HepG2 (cell line): Measurements from ENCODE around the gene SLC25A33. TPM values are rescaled to one million over a fixed set of nuclear protein-coding genes. Genes with fewer than 3 reads are reported as not detected.

Experiments used
- AGO1 ChIP-seq: fragments of 200-400 bp; formaldehyde crosslinking; IDR thresholded peaks from 2 replicates; pipeline ENCODE4 v1.6.1; 2017; ENCODE audit warnings: mild to moderate bottlenecking, low read depth, low read length, moderate library complexity; ENCODE audit not compliant: poor library complexity, severe bottlenecking
- BHLHE40 ChIP-seq: IDR thresholded peaks from 2 replicates; pipeline ENCODE4 v1.6.1; 2011; ENCODE audit warnings: low read length, improper control_type of control experiment
- BRCA1 ChIP-seq: sonication (generic); formaldehyde crosslinking; IDR thresholded peaks from 2 replicates; pipeline ENCODE4 v1.4.0; 2020; ENCODE audit warnings: missing genetic modification reagents
- ERF ChIP-seq: IDR thresholded peaks from 2 replicates; pipeline ENCODE4 v1.6.1; 2018; ENCODE audit warnings: missing biosample characterization, missing genetic modification reagents
- GLI4 ChIP-seq: sonication (generic); formaldehyde crosslinking; IDR thresholded peaks from 2 replicates; pipeline ENCODE4 v1.5.1; 2020; ENCODE audit warnings: missing genetic modification reagents, mild to moderate bottlenecking, moderate library complexity, borderline replicate concordance
- HIVEP1 ChIP-seq: sonication (generic); formaldehyde crosslinking; IDR thresholded peaks from 2 replicates; pipeline ENCODE4 v1.4.0; 2020; ENCODE audit warnings: mild to moderate bottlenecking, missing genetic modification reagents
- KLF12 ChIP-seq: sonication (generic); formaldehyde crosslinking; IDR thresholded peaks from 2 replicates; pipeline ENCODE4 v1.4.0; 2020; ENCODE audit warnings: missing genetic modification reagents, borderline replicate concordance
- KLF16 ChIP-seq, 2 experiments: sonication (generic) in 1 of 2; formaldehyde crosslinking in 1 of 2; IDR thresholded peaks; 2 replicates each; pipeline versions ENCODE4 v1.6.1 to v1.8.0; 2016 to 2023; ENCODE audit warnings: missing genetic modification reagents in 2 of 2, missing compliant biosample characterization in 1 of 2
- NFIC ChIP-seq: IDR thresholded peaks from 2 replicates; pipeline ENCODE4 v1.6.1; 2012; ENCODE audit warnings: mild to moderate bottlenecking, low read length, inconsistent platforms
- PAF1 ChIP-seq: IDR thresholded peaks from 2 replicates; pipeline ENCODE4 v1.6.1; 2016; ENCODE audit warnings: missing genetic modification reagents, missing compliant biosample characterization
- PTBP1 ChIP-seq: fragments of 200-400 bp; formaldehyde crosslinking; IDR thresholded peaks from 2 replicates; pipeline ENCODE4 v1.6.1; 2018; ENCODE audit warnings: low read length, low read depth; ENCODE audit not compliant: poor library complexity, severe bottlenecking
- REL ChIP-seq: sonication (generic); formaldehyde crosslinking; conservative IDR thresholded peaks from 2 replicates; pipeline ENCODE4 v1.8.0; 2022; ENCODE audit warnings: mild to moderate bottlenecking, missing genetic modification reagents, moderate library complexity
- SMAD9 ChIP-seq: sonication (generic); formaldehyde crosslinking; IDR thresholded peaks from 2 replicates; pipeline ENCODE4 v1.5.1; 2020; ENCODE audit warnings: mild to moderate bottlenecking, missing genetic modification reagents
- SP4 ChIP-seq: sonication (generic); formaldehyde crosslinking; IDR thresholded peaks from 2 replicates; pipeline ENCODE4 v1.8.1; 2023; ENCODE audit warnings: mild to moderate bottlenecking, missing genetic modification reagents
- TBP ChIP-seq: sonication (generic); formaldehyde crosslinking; IDR thresholded peaks from 2 replicates; pipeline ENCODE4 v1.5.0; 2020; ENCODE audit warnings: missing genetic modification reagents
- TBX2 ChIP-seq: sonication (generic); formaldehyde crosslinking; IDR thresholded peaks from 2 replicates; pipeline ENCODE4 v1.5.0; 2020; ENCODE audit warnings: missing genetic modification reagents, mild to moderate bottlenecking, borderline replicate concordance
- TMF1 ChIP-seq: sonication (generic); formaldehyde crosslinking; IDR thresholded peaks from 2 replicates; pipeline ENCODE4 v1.8.1; 2022; ENCODE audit warnings: low read depth, missing genetic modification reagents
- ZBTB38 ChIP-seq: sonication (generic); formaldehyde crosslinking; IDR thresholded peaks from 2 replicates; pipeline ENCODE4 v1.5.1; 2020; ENCODE audit warnings: mild to moderate bottlenecking, missing genetic modification reagents
- ZBTB8A ChIP-seq: sonication (generic); formaldehyde crosslinking; IDR thresholded peaks from 2 replicates; pipeline ENCODE4 v1.4.0; 2020; ENCODE audit warnings: mild to moderate bottlenecking, low read depth, missing genetic modification reagents, borderline replicate concordance
- ZNF33A ChIP-seq: sonication (generic); formaldehyde crosslinking; IDR thresholded peaks from 2 replicates; pipeline ENCODE4 v1.5.1; 2020; ENCODE audit warnings: missing genetic modification reagents, mild to moderate bottlenecking, moderate library complexity, borderline replicate concordance
- ZNF496 ChIP-seq: sonication (generic); formaldehyde crosslinking; IDR thresholded peaks from 2 replicates; pipeline ENCODE4 v1.8.1; 2023; ENCODE audit warnings: mild to moderate bottlenecking, moderate library complexity, missing genetic modification reagents; ENCODE audit not compliant: insufficient replicate concordance
- ZNF543 ChIP-seq: sonication (generic); formaldehyde crosslinking; IDR thresholded peaks from 2 replicates; pipeline ENCODE4 v1.4.0; 2020; ENCODE audit warnings: mild to moderate bottlenecking, missing genetic modification reagents
- ZNF652 ChIP-seq: IDR thresholded peaks from 2 replicates; pipeline ENCODE4 v1.6.1; 2016; ENCODE audit warnings: low read depth, borderline replicate concordance
- polyA plus RNA-seq, 8 experiments: library from polyadenylated mRNA; depleted of rRNA in 3 of 8; stranded (reverse) in 7 of 8; unstranded in 1 of 8; fragments of >200 nt; fragmentation: Illumina TruSeq in 4 of 8; extraction: Trizol in 4 of 8; gene quantifications; 2 replicates each; pipeline versions ENCODE4 v1.2.1 to v1.2.3, GENCODE V29; 2011 to 2016; ENCODE audit warnings: low read depth in 4 of 8, missing spikeins in 1 of 8, mixed read lengths in 1 of 8; ENCODE audit not compliant: insufficient read depth in 1 of 8
- total RNA-seq, 5 experiments: library from RNA; depleted of rRNA; stranded (reverse); fragments of >200 nt; fragmentation: Illumina TruSeq; extraction: Trizol; gene quantifications; 2 replicates each; pipeline ENCODE4 v1.2.3, GENCODE V29; 2016; ENCODE audit warnings: low read depth in 1 of 5
- TF ChIP-seq, protein P1 (sequence below): IDR thresholded peaks from 2 replicates; pipeline ENCODE4 v1.6.1; 2016
- TF ChIP-seq, protein P2 (sequence below): fragments of 450-650 bp; IDR thresholded peaks from 2 replicates; pipeline ENCODE4 v1.6.1; 2016
- TF ChIP-seq, protein P3 (sequence below): IDR thresholded peaks from 2 replicates; pipeline ENCODE4 v1.6.1; 2016
- TF ChIP-seq, protein P4 (sequence below): sonication (generic); formaldehyde crosslinking; conservative IDR thresholded peaks from 2 replicates; pipeline ENCODE4 v1.4.0; 2020; ENCODE audit warnings: missing genetic modification reagents

Gene SLC25A33
- total and polyA plus RNA-seq, 2 of the 13 experiments (the other 11 are each of a cell fraction or from before 2014, with no cell fraction given) = 15.4 to 50.3 TPM

DNA sequence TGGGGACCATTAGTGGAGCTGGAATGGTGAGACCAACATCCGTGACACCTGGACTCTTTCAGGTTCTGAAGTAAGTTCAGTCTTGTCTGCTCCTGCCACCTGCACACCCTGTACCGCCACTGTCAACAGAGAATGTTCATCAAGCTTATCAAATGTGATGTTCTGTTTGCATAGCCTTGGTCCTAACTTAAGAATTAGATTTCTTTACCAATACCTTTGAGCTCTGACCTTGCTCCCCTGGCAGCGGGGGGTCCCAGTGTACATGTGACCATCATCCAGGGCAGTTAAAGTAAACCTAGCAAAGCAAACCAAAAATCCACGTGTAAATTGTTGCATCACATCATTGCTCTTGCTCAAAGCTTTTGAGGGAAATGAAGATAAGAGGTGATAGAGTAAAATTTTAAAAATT, 14.5 kb downstream of the SLC25A33 start (continued):
- TF ChIP-seq TBX2 (CRISPR knock-in tag) (peak; percentile 99), ERF (CRISPR knock-in tag) (peak; percentile 92), KLF12 (CRISPR knock-in tag) (no peak), ZNF652 (CRISPR knock-in tag) (peak; percentile 42; the same call in 1 of the 2 replicates), AGO1 (no peak), SMAD9 (CRISPR knock-in tag) (peak; percentile 67; the same call in 1 of the 2 replicates), HIVEP1 (CRISPR knock-in tag) (peak; percentile 33; the same call in 1 of the 2 replicates), ZNF33A (CRISPR knock-in tag) (no peak), ZBTB8A (CRISPR knock-in tag) (no peak), NFIC (peak; percentile 96), GLI4 (CRISPR knock-in tag) (no peak; the same call in 1 of the 2 replicates), TMF1 (CRISPR knock-in tag) (peak; percentile 72; the same call in 1 of the 2 replicates), KLF16 (CRISPR knock-in tag; IDR thresholded peaks at IDR 0.05) (peak in 1 of 2 experiments; percentile 97; a peak in 2 of 4 replicates), BRCA1 (CRISPR knock-in tag) (no peak; the same call in 1 of the 2 replicates), SP4 (CRISPR knock-in tag) (peak; percentile 69; the same call in 1 of the 2 replicates), TBP (no peak), ZNF496 (CRISPR knock-in tag) (no peak), ZNF543 (CRISPR knock-in tag) (no peak), BHLHE40 (0 out of 2 replicates have a peak, but pooled peaks have one; percentile 20), PTBP1 (no peak), ZBTB38 (CRISPR knock-in tag) (no peak; the same call in 1 of the 2 replicates), REL (CRISPR knock-in tag) (no peak), PAF1 (CRISPR knock-in tag) (0 out of 2 replicates have a peak, but pooled peaks have one; percentile 54)
- TF ChIP-seq, protein P1, sequence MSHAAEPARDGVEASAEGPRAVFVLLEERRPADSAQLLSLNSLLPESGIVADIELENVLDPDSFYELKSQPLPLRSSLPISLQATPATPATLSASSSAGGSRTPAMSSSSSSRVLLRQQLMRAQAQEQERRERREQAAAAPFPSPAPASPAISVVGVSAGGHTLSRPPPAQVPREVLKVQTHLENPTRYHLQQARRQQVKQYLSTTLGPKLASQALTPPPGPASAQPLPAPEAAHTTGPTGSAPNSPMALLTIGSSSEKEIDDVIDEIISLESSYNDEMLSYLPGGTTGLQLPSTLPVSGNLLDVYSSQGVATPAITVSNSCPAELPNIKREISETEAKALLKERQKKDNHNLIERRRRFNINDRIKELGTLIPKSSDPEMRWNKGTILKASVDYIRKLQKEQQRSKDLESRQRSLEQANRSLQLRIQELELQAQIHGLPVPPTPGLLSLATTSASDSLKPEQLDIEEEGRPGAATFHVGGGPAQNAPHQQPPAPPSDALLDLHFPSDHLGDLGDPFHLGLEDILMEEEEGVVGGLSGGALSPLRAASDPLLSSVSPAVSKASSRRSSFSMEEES (CRISPR knock-in tag) = peak; percentile 99
- TF ChIP-seq, protein P2, sequence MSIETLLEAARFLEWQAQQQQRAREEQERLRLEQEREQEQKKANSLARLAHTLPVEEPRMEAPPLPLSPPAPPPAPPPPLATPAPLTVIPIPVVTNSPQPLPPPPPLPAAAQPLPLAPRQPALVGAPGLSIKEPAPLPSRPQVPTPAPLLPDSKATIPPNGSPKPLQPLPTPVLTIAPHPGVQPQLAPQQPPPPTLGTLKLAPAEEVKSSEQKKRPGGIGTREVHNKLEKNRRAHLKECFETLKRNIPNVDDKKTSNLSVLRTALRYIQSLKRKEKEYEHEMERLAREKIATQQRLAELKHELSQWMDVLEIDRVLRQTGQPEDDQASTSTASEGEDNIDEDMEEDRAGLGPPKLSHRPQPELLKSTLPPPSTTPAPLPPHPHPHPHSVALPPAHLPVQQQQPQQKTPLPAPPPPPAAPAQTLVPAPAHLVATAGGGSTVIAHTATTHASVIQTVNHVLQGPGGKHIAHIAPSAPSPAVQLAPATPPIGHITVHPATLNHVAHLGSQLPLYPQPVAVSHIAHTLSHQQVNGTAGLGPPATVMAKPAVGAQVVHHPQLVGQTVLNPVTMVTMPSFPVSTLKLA = peak; percentile 71
- TF ChIP-seq, protein P3, sequence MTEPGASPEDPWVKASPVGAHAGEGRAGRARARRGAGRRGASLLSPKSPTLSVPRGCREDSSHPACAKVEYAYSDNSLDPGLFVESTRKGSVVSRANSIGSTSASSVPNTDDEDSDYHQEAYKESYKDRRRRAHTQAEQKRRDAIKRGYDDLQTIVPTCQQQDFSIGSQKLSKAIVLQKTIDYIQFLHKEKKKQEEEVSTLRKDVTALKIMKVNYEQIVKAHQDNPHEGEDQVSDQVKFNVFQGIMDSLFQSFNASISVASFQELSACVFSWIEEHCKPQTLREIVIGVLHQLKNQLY = peak; percentile 100
- TF ChIP-seq, protein P4, sequence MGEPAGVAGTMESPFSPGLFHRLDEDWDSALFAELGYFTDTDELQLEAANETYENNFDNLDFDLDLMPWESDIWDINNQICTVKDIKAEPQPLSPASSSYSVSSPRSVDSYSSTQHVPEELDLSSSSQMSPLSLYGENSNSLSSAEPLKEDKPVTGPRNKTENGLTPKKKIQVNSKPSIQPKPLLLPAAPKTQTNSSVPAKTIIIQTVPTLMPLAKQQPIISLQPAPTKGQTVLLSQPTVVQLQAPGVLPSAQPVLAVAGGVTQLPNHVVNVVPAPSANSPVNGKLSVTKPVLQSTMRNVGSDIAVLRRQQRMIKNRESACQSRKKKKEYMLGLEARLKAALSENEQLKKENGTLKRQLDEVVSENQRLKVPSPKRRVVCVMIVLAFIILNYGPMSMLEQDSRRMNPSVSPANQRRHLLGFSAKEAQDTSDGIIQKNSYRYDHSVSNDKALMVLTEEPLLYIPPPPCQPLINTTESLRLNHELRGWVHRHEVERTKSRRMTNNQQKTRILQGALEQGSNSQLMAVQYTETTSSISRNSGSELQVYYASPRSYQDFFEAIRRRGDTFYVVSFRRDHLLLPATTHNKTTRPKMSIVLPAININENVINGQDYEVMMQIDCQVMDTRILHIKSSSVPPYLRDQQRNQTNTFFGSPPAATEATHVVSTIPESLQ (CRISPR knock-in tag) = peak; percentile 68; the same call in 1 of the 2 replicates
